ENCODE results near the gene RBM14.

- TF ChIP-seq CTCF (IDR thresholded peaks at IDR 0.05) (peak in 1 of 5 experiments; percentile 49), POLR2A (IDR thresholded peaks at IDR 0.05) (peak; percentile 84 to 97)
Observed at GRCh38 chr11:66638177-66639065, 22.0 kb downstream of the RBM14 start, which contains the start of gene RBM4.

Data from tibial nerve (tissue), 3 donors.